Measurements from ENCODE around the gene RNF220. TPM values are rescaled to one million over a fixed set of nuclear protein-coding genes. Genes with fewer than 3 reads are reported as not detected.

The RNF220 gene
- total and polyA plus RNA-seq, 2 experiments from 2014 or later = 77.2 to 117 TPM

DNA sequence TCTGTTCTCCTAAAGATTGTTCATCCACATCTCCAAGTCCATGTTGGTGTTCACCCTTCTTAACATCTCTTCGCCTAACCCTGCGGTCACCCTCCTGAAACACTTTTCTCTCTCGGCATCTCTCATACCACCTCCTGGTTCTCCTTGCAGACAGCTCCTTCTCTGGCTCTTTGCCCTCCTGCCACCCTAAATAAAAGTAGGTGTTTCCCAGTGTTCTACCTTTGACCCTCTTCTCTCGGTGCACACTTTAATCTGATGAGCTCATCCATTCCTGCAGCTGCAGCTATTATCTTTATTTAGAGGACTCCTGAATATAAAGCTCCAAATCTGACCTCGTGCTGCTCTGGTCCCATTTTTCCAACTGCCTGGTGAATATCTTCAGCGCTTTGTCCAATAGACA, 142.3 kb downstream of the RNF220 start:
- no peaks in the 10 kb centered on the region for H3K9me2 ChIP-seq (replicated peaks; ENCODE audit: insufficient read depth)
- no peaks in the 10 kb centered on the region for H4K20me1 ChIP-seq (ENCODE audit: insufficient read depth, poor library complexity, severe bottlenecking)
- peaks cover 18% of the 10 kb centered on the region for H3K4me1 ChIP-seq (ENCODE audit: insufficient read depth)
- no peaks in the 10 kb centered on the region for H3K79me2 ChIP-seq
- TF ChIP-seq EZH2phosphoT487 (IDR thresholded peaks at IDR 0.05; ENCODE audit: low read depth, severe bottlenecking, unreplicated experiment) (no peak), EZH2 (IDR thresholded peaks at IDR 0.05; ENCODE audit: borderline replicate concordance) (no peak)
- TF ChIP-seq, protein P1, sequence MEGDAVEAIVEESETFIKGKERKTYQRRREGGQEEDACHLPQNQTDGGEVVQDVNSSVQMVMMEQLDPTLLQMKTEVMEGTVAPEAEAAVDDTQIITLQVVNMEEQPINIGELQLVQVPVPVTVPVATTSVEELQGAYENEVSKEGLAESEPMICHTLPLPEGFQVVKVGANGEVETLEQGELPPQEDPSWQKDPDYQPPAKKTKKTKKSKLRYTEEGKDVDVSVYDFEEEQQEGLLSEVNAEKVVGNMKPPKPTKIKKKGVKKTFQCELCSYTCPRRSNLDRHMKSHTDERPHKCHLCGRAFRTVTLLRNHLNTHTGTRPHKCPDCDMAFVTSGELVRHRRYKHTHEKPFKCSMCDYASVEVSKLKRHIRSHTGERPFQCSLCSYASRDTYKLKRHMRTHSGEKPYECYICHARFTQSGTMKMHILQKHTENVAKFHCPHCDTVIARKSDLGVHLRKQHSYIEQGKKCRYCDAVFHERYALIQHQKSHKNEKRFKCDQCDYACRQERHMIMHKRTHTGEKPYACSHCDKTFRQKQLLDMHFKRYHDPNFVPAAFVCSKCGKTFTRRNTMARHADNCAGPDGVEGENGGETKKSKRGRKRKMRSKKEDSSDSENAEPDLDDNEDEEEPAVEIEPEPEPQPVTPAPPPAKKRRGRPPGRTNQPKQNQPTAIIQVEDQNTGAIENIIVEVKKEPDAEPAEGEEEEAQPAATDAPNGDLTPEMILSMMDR (IDR thresholded peaks at IDR 0.05; ENCODE audit: poor library complexity) = no peak
- no peaks in the 10 kb centered on the region for H3K36me3 ChIP-seq (replicated peaks; ENCODE audit: insufficient read depth, low read depth)
- peaks cover 7% of the 10 kb centered on the region for H3K27me3 ChIP-seq
- no peak overlapping the region for H3K4me2 ChIP-seq
- H3K27ac ChIP-seq = no peak overlapping the region
- H3K4me3 ChIP-seq = no peak overlapping the region
- 88% methylated on average over 6 of the region's 6 CpGs for WGBS (ENCODE audit: low lambda C conversion rate, missing lambda C conversion rate)
- H2AFZ ChIP-seq = no peak overlapping the region
- no peaks in the 10 kb centered on the region for H3K9me3 ChIP-seq (ENCODE audit: low read depth)
- no peak for DNase-seq (ENCODE audit: low spot score)

DNA sequence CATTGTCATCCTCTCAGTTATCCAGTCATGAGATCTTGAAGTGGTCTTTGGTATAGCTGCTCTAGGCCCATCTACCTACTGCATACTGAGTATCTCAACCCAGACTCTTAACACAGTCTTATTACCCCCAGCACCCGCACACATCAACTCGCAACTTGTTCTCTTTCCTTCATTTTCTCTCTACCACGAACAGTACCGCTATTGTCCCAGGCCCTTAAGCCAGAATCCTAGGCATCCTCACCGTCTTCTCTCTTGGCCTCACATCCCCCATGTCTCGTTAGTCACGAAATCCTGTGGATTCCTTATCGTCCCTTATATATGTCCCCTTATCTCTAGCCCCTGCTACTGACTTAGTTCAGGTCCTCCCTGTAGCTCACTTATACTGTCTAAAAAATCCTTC, 142.8 kb downstream of the RNF220 start:
- H2AFZ ChIP-seq = no peak overlapping the region

DNA sequence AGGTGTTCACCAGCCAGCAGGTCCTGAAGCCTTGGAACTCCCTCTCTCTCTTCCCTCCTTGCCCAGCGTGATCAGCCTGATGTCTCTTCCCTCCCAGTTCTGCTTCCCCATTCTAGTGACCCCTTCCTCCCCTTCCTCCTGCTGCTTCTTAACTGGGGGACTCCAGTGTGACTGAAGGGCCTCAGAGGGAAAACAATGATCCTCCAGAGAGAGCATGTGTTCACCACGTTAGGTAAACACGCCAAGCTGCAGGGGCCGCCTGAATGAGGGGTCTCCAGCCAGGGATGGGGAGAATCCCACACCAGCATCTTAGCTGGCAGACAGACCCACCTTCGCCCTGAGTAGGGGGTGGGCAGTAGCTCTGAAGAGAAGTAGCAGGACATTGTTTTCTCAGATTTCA, 144.5 kb downstream of the RNF220 start:
- no peaks in the 10 kb centered on the region for H3K9me2 ChIP-seq (replicated peaks; ENCODE audit: insufficient read depth)
- 67% methylated on average over 5 of the region's 5 CpGs for WGBS (ENCODE audit: low lambda C conversion rate, missing lambda C conversion rate)
- H3K36me3 ChIP-seq (replicated peaks; ENCODE audit: insufficient read depth, low read depth) = no peaks in the 10 kb centered on the region
- H3K9me3 ChIP-seq (ENCODE audit: low read depth) = no peaks in the 10 kb centered on the region
- H3K79me2 ChIP-seq = no peaks in the 10 kb centered on the region
- peaks cover 12% of the 10 kb centered on the region for H3K4me1 ChIP-seq (ENCODE audit: insufficient read depth)
- DNase-seq (ENCODE audit: low spot score) = no peak
- H3K4me2 ChIP-seq = no peak overlapping the region
- TF ChIP-seq, protein P1 (IDR thresholded peaks at IDR 0.05; ENCODE audit: poor library complexity) = no peak
- TF ChIP-seq EZH2phosphoT487 (IDR thresholded peaks at IDR 0.05; ENCODE audit: low read depth, severe bottlenecking, unreplicated experiment) = no peak
- no peak for TF ChIP-seq EZH2 (IDR thresholded peaks at IDR 0.05; ENCODE audit: borderline replicate concordance)
- H4K20me1 ChIP-seq (ENCODE audit: insufficient read depth, poor library complexity, severe bottlenecking) = no peaks in the 10 kb centered on the region
- no peaks in the 10 kb centered on the region for H3K27me3 ChIP-seq
- H3K4me3 ChIP-seq = no peak overlapping the region
- no peak overlapping the region for H2AFZ ChIP-seq
- H3K27ac ChIP-seq = no peak overlapping the region

More for the DNA sequence above, 142.8 kb downstream of the RNF220 start:
- peaks cover 5% of the 10 kb centered on the region for H3K27me3 ChIP-seq
- DNase-seq (ENCODE audit: low spot score) = no peak
- H3K79me2 ChIP-seq = no peaks in the 10 kb centered on the region
- TF ChIP-seq, protein P1 (IDR thresholded peaks at IDR 0.05; ENCODE audit: poor library complexity) = no peak
- TF ChIP-seq EZH2 (IDR thresholded peaks at IDR 0.05; ENCODE audit: borderline replicate concordance) = no peak
- no peak for TF ChIP-seq EZH2phosphoT487 (IDR thresholded peaks at IDR 0.05; ENCODE audit: low read depth, severe bottlenecking, unreplicated experiment)
- H3K4me2 ChIP-seq = no peak overlapping the region
- peaks cover 14% of the 10 kb centered on the region for H3K4me1 ChIP-seq (ENCODE audit: insufficient read depth)
- no peaks in the 10 kb centered on the region for H3K9me3 ChIP-seq (ENCODE audit: low read depth)
- no peaks in the 10 kb centered on the region for H4K20me1 ChIP-seq (ENCODE audit: insufficient read depth, poor library complexity, severe bottlenecking)
- H3K36me3 ChIP-seq (replicated peaks; ENCODE audit: insufficient read depth, low read depth) = no peaks in the 10 kb centered on the region
- no peak overlapping the region for H3K4me3 ChIP-seq
- H3K27ac ChIP-seq = no peak overlapping the region
- no peaks in the 10 kb centered on the region for H3K9me2 ChIP-seq (replicated peaks; ENCODE audit: insufficient read depth)
- 83% methylated on average over 8 of the region's 8 CpGs for WGBS (ENCODE audit: low lambda C conversion rate, missing lambda C conversion rate)
